A549 (cell line): ENCODE data around the gene KIF2A. TPM values are rescaled to one million over a fixed set of nuclear protein-coding genes. Genes with fewer than 3 reads are reported as not detected.
A peak's percentile ranks its signal among the peaks of the same experiment; 100 is the strongest.

ENCODE experiments used
- ATAC-seq, 2 experiments: fragments of 200-7000 bp in 1 of 2; fragments of >200 bp in 1 of 2; cut with Nextera tagmentation in 1 of 2; cut with Tn5 transposase in 1 of 2; 3 replicates each; pipeline versions ENCODE4 v1.8.0 to v1.9.1; 2018 to 2020; ENCODE audit warnings: mild to moderate bottlenecking in 1 of 2, moderate library complexity in 1 of 2
- CTCF ChIA-PET: fragments of 300-600 bp; sonication (Branson Sonifier 250); formaldehyde crosslinking; extraction: SDS; loops from one replicate; lab custom pipeline; 2021; ENCODE audit warnings: antibody characterized with exemption, inconsistent platforms; lab: Yijun Ruan, JAX
- POLR2A ChIA-PET: fragments of 350-600 bp; formaldehyde crosslinking; extraction: SDS; loops from one replicate; lab custom pipeline; 2021; ENCODE audit warnings: antibody characterized with exemption, inconsistent platforms; lab: Yijun Ruan, JAX
- DNase-seq, 2 experiments: peaks; one replicate each; pipeline versions ENCODE4 v3.0.0 to v3.0.0-alpha.2; 2011 to 2016; ENCODE audit warnings: low read depth in 1 of 2, low spot score in 1 of 2
- FAIRE-seq: peaks from 2 replicates; lab custom pipeline; 2011; peaks lifted over from hg19 to GRCh38; lab: Jason Lieb, UNC
- H3K27ac ChIP-seq, 2 experiments: fragments of >200 bp; sonication (Bioruptor Twin); formaldehyde crosslinking; 3 replicates each; pipeline ENCODE4 v1.5.1; 2016 to 2017
- H3K4me1 ChIP-seq: fragments of >200 bp; sonication (Bioruptor Twin); formaldehyde crosslinking; 3 replicates; pipeline ENCODE4 v1.6.1; 2016
- H3K4me2 ChIP-seq: fragments of >200 bp; sonication (Bioruptor Twin); formaldehyde crosslinking; 3 replicates; pipeline ENCODE4 v1.6.1; 2016
- H3K4me3 ChIP-seq: fragments of >200 bp; sonication (Bioruptor Twin); formaldehyde crosslinking; 3 replicates; pipeline ENCODE4 v1.5.1; 2016
- H3K9me3 ChIP-seq: fragments of >200 bp; sonication (Bioruptor Twin); formaldehyde crosslinking; 3 replicates; pipeline ENCODE4 v1.6.1; 2016
- BHLHE40 ChIP-seq: IDR thresholded peaks from 2 replicates; pipeline ENCODE4 v1.6.1; 2012; ENCODE audit warnings: low read depth, low read length, inconsistent platforms
- CEBPB ChIP-seq, 2 experiments: fragments of >200 bp in 1 of 2; sonication (Bioruptor Twin) in 1 of 2; formaldehyde crosslinking in 1 of 2; IDR thresholded peaks; 2 replicates each; pipeline ENCODE4 v1.6.1; 2012 to 2016
- EHF ChIP-seq: fragments of 250-450 bp; sonication (Bioruptor Pico); IDR thresholded peaks from 2 replicates; pipeline ENCODE4 v1.5.0; 2020; ENCODE audit warnings: mild to moderate bottlenecking
- EP300 ChIP-seq, 2 experiments: fragments of >200 bp; sonication (Bioruptor Twin); formaldehyde crosslinking; IDR thresholded peaks; 2 replicates in 1 of 2; 3 replicates in 1 of 2; pipeline ENCODE4 v1.6.1; 2016 to 2017
- FOXS1 ChIP-seq: fragments of 250-450 bp; sonication (Bioruptor Pico); IDR thresholded peaks from 2 replicates; pipeline ENCODE4 v1.5.0; 2020; ENCODE audit warnings: mild to moderate bottlenecking, moderate library complexity
- JUN ChIP-seq, 2 experiments: fragments of >200 bp; sonication (Bioruptor Twin); formaldehyde crosslinking; IDR thresholded peaks; 2 replicates in 1 of 2; 3 replicates in 1 of 2; pipeline ENCODE4 v1.6.1; 2016 to 2017
- JUNB ChIP-seq: fragments of >200 bp; sonication (Bioruptor Twin); formaldehyde crosslinking; IDR thresholded peaks from 2 replicates; pipeline ENCODE4 v1.6.1; 2016
- KDM5A ChIP-seq: fragments of 200-600 bp; sonication (generic); IDR thresholded peaks from 2 replicates; pipeline ENCODE4 v1.6.1; 2016; ENCODE audit warnings: antibody characterized with exemption, mild to moderate bottlenecking
- MAFK ChIP-seq: fragments of 450-650 bp; IDR thresholded peaks from 2 replicates; pipeline ENCODE4 v1.6.1; 2014; ENCODE audit not compliant: partially characterized antibody
- RCOR1 ChIP-seq: fragments of 150-350 bp; IDR thresholded peaks from 2 replicates; pipeline ENCODE4 v1.6.1; 2014; ENCODE audit warnings: antibody characterized with exemption, low read length, low read depth
- SMC3 ChIP-seq: fragments of >200 bp; sonication (Bioruptor Twin); formaldehyde crosslinking; IDR thresholded peaks from 3 replicates; pipeline ENCODE4 v1.6.1; 2018; ENCODE audit warnings: inconsistent platforms
- TFCP2L1 ChIP-seq: fragments of 250-450 bp; sonication (Bioruptor Pico); IDR thresholded peaks from 2 replicates; pipeline ENCODE4 v1.5.0; 2021; ENCODE audit warnings: mild to moderate bottlenecking
- ZFP36 ChIP-seq: fragments of 450-650 bp; IDR thresholded peaks from 2 replicates; pipeline ENCODE4 v1.6.1; 2014; ENCODE audit warnings: borderline replicate concordance; ENCODE audit not compliant: partially characterized antibody
- ZSCAN20 ChIP-seq: fragments of 250-450 bp; sonication (Bioruptor Pico); IDR thresholded peaks from 2 replicates; pipeline ENCODE4 v1.8.0; 2022; ENCODE audit warnings: mild to moderate bottlenecking, moderate library complexity
- WGBS: methylation state at CpG from one replicate; pipeline ENCODE4 v1.1.6; 2017; ENCODE audit errors: missing lambda C conversion rate; 5-methylcytosine and 5-hydroxymethylcytosine counted together
- polyA plus RNA-seq, 4 experiments: library from polyadenylated mRNA; depleted of rRNA in 3 of 4; stranded (reverse); fragments of >200 nt; fragmentation: RNase III in 1 of 4; extraction: RNeasy Plus Mini Kit Qiagen cat#74134 plus additional on column Dnase treatment in 1 of 4; gene quantifications; 2 replicates in 3 of 4; 3 replicates in 1 of 4; pipeline ENCODE4 v1.2.3, GENCODE V29; 2011 to 2017
- TF ChIP-seq, protein P1 (sequence below): fragments of 250-450 bp; sonication (Bioruptor Pico); IDR thresholded peaks from 2 replicates; pipeline ENCODE4 v1.5.0; 2020; ENCODE audit warnings: low read depth, mild to moderate bottlenecking, moderate library complexity
- TF ChIP-seq, protein P2 (sequence below): IDR thresholded peaks from 2 replicates; pipeline ENCODE4 v1.6.1; 2012
- TF ChIP-seq, protein P3 (sequence below): IDR thresholded peaks from 2 replicates; pipeline ENCODE4 v1.6.1; 2012; ENCODE audit warnings: low read depth, borderline replicate concordance
- TF ChIP-seq, protein P4 (sequence below): fragments of >200 bp; sonication (Bioruptor Twin); formaldehyde crosslinking; IDR thresholded peaks from 3 replicates; pipeline ENCODE4 v1.6.1; 2016
- TF ChIP-seq, protein P5 (sequence below): IDR thresholded peaks from 2 replicates; pipeline ENCODE4 v1.6.1; 2012

Gene KIF2A
- polyA plus RNA-seq, 2 of the 4 experiments (the other 2 are of a cell fraction): 44.5 to 68.9 TPM

DNA sequence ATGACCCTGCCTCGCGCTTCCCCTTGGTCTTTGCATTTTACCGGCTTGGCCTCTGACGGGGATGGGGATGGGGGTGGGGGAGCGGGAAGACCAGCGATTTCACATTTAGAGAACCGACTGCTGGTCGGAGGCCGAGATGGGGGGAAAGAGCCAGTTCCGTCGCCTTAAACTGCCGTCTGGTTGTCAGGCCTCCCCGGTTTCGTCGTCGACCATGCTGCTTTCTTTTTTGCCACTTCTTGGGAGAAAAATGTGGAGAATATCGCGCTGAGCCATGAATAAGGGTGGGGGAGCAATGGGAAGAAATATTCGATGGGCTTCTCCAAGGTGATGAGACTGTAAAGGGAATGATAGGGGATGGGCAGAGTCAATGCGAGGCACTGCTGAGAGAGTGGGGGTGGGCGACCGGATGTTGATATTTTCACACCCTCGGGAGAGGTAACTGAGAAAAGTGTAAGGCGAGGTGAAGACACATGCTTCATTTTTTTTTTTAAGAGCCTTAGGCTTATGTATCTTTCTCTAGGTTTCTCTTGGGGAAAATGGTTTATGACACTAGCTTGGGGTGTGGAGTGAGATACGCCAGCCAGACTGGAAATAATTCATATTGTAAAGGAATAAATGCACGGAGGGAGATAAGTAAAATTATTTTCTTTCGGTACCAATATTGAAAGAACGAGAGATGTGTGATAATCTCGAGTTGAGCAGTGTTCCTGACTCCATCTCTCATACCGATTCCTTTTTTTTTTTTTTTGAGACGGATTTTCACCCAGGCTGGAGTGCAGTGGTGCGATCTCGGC lies 1.1 kb downstream of the KIF2A start:
- ATAC-seq: peak; percentile 45 to 59
- DNase-seq: peak; percentile 33 to 47
- peak overlapping the region; percentile 99 for H3K4me3 ChIP-seq
- POLR2A ChIA-PET: no interaction called here
- FAIRE-seq: no peak
- TF ChIP-seq, protein P1, sequence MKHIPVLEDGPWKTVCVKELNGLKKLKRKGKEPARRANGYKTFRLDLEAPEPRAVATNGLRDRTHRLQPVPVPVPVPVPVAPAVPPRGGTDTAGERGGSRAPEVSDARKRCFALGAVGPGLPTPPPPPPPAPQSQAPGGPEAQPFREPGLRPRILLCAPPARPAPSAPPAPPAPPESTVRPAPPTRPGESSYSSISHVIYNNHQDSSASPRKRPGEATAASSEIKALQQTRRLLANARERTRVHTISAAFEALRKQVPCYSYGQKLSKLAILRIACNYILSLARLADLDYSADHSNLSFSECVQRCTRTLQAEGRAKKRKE: no peak
- TF ChIP-seq, protein P2, sequence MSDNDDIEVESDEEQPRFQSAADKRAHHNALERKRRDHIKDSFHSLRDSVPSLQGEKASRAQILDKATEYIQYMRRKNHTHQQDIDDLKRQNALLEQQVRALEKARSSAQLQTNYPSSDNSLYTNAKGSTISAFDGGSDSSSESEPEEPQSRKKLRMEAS: 0 out of 2 replicates have a peak, but pooled peaks have one; percentile 56
- TF ChIP-seq, protein P3, sequence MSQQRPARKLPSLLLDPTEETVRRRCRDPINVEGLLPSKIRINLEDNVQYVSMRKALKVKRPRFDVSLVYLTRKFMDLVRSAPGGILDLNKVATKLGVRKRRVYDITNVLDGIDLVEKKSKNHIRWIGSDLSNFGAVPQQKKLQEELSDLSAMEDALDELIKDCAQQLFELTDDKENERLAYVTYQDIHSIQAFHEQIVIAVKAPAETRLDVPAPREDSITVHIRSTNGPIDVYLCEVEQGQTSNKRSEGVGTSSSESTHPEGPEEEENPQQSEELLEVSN: peak; percentile 59; the same call in 1 of the 2 replicates
- no peak for TF ChIP-seq JUN (IDR thresholded peaks at IDR 0.05)
- peak overlapping the region; percentile 94 to 96 for H3K27ac ChIP-seq
- peaks cover 18% of the 10 kb centered on the region for H3K4me1 ChIP-seq
- WGBS: 15% methylated on average over 24 of the region's 33 CpGs
- no peaks in the 10 kb centered on the region for H3K9me3 ChIP-seq
- H3K4me2 ChIP-seq: peak overlapping the region; percentile 98
- CTCF ChIA-PET: no interaction called here

DNA sequence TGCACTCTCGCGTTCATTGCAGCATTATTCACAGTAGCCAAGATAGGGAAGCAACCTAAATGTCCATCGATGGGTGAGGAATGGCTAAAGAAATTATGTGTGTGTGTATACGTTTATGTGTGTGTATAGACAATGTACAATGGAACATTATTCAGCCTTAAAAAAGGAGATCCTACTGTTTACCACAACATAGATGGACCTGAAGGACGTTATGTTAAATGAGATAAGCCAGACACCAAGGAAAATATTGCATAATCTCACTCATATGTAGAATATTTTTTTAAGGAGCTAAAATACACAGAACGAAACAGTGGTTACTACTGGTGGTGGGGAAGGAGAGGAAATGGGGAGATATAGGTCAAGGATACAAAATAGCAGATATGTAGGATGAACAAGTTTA lies 2.4 kb downstream of the KIF2A start:
- CTCF ChIA-PET: no interaction called here
- peaks cover 28% of the 10 kb centered on the region for H3K4me1 ChIP-seq
- FAIRE-seq (no peak), DNase-seq (no peak), ATAC-seq (no peak)
- H3K4me3 ChIP-seq: no peak overlapping the region
- no peak overlapping the region for H3K27ac ChIP-seq
- no peaks in the 10 kb centered on the region for H3K9me3 ChIP-seq
- POLR2A ChIA-PET: no interaction called here
- WGBS: 92% methylated on average over 6 of the region's 6 CpGs
- 0 out of 3 replicates have a peak overlapping the region, but pooled peaks have one; percentile 98 for H3K4me2 ChIP-seq
- 0 out of 4 replicates have a peak, but pooled peaks of 1 of the 2 experiments have one; percentile 12 for TF ChIP-seq CEBPB (IDR thresholded peaks at IDR 0.05)
- TF ChIP-seq, protein P4, sequence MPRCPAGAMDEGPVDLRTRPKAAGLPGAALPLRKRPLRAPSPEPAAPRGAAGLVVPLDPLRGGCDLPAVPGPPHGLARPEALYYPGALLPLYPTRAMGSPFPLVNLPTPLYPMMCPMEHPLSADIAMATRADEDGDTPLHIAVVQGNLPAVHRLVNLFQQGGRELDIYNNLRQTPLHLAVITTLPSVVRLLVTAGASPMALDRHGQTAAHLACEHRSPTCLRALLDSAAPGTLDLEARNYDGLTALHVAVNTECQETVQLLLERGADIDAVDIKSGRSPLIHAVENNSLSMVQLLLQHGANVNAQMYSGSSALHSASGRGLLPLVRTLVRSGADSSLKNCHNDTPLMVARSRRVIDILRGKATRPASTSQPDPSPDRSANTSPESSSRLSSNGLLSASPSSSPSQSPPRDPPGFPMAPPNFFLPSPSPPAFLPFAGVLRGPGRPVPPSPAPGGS: no peak

DNA sequence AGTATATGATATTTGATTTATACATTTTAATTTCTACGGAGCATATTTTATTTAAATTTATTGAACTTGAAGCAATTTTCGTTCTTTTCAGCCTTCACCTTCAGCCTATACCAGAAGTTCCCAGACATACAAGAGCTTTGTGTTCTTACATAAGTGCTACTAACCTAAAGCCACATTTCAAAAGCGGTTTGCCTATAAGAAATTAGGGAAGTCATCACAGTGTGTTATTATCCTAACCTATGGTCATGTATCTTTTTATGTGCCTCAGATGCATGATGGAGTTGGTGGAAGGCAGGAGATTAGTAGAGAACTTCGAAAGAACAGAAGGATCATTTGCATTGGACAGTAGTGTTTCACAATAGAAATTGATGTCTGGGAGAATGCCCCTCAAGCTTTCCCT lies 3.1 kb downstream of the KIF2A start:
- TF ChIP-seq KDM5A (no peak), MAFK (no peak), ZSCAN20 (CRISPR knock-in tag) (no peak), ZFP36 (no peak), EP300 (IDR thresholded peaks at IDR 0.05) (no peak), EHF (no peak), RCOR1 (no peak), FOXS1 (CRISPR knock-in tag) (no peak), TFCP2L1 (CRISPR knock-in tag) (no peak), CEBPB (IDR thresholded peaks at IDR 0.05) (no peak), BHLHE40 (no peak), JUNB (no peak), SMC3 (no peak)
- TF ChIP-seq, protein P1: no peak
- TF ChIP-seq, protein P5, sequence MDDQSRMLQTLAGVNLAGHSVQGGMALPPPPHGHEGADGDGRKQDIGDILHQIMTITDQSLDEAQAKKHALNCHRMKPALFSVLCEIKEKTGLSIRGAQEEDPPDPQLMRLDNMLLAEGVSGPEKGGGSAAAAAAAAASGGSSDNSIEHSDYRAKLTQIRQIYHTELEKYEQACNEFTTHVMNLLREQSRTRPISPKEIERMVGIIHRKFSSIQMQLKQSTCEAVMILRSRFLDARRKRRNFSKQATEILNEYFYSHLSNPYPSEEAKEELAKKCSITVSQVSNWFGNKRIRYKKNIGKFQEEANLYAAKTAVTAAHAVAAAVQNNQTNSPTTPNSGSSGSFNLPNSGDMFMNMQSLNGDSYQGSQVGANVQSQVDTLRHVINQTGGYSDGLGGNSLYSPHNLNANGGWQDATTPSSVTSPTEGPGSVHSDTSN: no peak
- ChIA-PET POLR2A (no interaction called here), CTCF (no interaction called here)
- Histone ChIP-seq H3K4me1 (peaks cover 31% of the 10 kb centered on the region), H3K4me2 (no peak overlapping the region), H3K4me3 (no peak overlapping the region), H3K27ac (no peak overlapping the region), H3K9me3 (no peaks in the 10 kb centered on the region)
- FAIRE-seq (no peak), DNase-seq (no peak), ATAC-seq (no peak)
- 91% methylated on average over 4 of the region's 4 CpGs for WGBS
